Sigmoid colon (tissue), 4 donors: ENCODE measurements around the gene EEA1.

Source experiments
- EP300 ChIP-seq, 4 donors: sonication (generic); formaldehyde crosslinking; IDR thresholded peaks; one replicate each; pipeline ENCODE4 v1.6.1; 2017; ENCODE audit warnings: antibody characterized with exemption in 4 of 4
- TF ChIP-seq, protein P1 (sequence below), 4 experiments: fragments of 450-650 bp in 3 of 4; fragments of 200-600 bp in 1 of 4; IDR thresholded peaks; one replicate each; pipeline ENCODE4 v1.5.1; 2016 to 2019; ENCODE audit warnings: antibody characterized with exemption in 4 of 4, mild to moderate bottlenecking in 3 of 4, moderate library complexity in 2 of 4

DNA sequence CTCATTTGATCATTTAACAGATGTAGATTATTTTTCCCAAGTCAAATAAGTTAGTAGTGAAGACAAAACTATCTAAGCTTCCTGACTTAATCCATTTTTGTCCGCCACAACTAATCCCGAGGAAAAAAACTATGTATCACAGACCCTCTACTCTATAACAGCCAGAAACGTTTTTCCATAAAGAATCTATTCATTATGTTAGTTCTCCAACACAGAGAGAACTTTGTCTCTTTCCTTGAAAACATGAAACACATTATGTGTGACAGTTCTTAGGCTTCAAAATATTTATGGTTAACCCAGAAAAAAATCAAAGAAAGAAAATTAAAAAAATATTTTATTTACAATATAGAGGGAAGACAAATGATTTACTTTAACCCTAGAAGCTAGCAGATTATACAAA, 126.2 kb downstream of the EEA1 start:
- TF ChIP-seq EP300 (IDR thresholded peaks at IDR 0.05): no peak
- TF ChIP-seq, protein P1, sequence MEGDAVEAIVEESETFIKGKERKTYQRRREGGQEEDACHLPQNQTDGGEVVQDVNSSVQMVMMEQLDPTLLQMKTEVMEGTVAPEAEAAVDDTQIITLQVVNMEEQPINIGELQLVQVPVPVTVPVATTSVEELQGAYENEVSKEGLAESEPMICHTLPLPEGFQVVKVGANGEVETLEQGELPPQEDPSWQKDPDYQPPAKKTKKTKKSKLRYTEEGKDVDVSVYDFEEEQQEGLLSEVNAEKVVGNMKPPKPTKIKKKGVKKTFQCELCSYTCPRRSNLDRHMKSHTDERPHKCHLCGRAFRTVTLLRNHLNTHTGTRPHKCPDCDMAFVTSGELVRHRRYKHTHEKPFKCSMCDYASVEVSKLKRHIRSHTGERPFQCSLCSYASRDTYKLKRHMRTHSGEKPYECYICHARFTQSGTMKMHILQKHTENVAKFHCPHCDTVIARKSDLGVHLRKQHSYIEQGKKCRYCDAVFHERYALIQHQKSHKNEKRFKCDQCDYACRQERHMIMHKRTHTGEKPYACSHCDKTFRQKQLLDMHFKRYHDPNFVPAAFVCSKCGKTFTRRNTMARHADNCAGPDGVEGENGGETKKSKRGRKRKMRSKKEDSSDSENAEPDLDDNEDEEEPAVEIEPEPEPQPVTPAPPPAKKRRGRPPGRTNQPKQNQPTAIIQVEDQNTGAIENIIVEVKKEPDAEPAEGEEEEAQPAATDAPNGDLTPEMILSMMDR (IDR thresholded peaks at IDR 0.05): no peak
